Keratinocyte (primary cell): ENCODE data around the gene DLK2. TPM values are rescaled to one million over a fixed set of nuclear protein-coding genes. Genes with fewer than 3 reads are reported as not detected.
"Not testable (repeated sequence)": the region's sequence is repeated elsewhere in the genome, so short reads cannot be mapped to it uniquely, and the experiment has no call there.

Source experiments
- DNase-seq: peaks from one replicate; pipeline ENCODE4 v3.0.0-alpha.2; 2011; ENCODE audit warnings: low read depth, missing footprints, low spot score
- FAIRE-seq: peaks from 2 replicates; lab custom pipeline; 2011; peaks lifted over from hg19 to GRCh38; lab: Jason Lieb, UNC
- H2AFZ ChIP-seq: 2 replicates; pipeline ENCODE4 v1.6.0; 2012; ENCODE audit warnings: low read length, control low read depth, inconsistent platforms; ENCODE audit not compliant: control insufficient read depth
- H3K27ac ChIP-seq: 2 replicates; pipeline ENCODE4 v1.5.1; 2011; ENCODE audit warnings: low read length; ENCODE audit not compliant: control insufficient read depth, insufficient read depth
- H3K27me3 ChIP-seq: 3 replicates; pipeline ENCODE4 v1.6.0; 2011; ENCODE audit warnings: low read length; ENCODE audit not compliant: control insufficient read depth, insufficient read depth; ENCODE audit errors: extremely low read depth
- H3K36me3 ChIP-seq, 2 experiments: 2 replicates in 1 of 2; 3 replicates in 1 of 2; pipeline ENCODE4 v1.5.1; 2011; ENCODE audit warnings: low read length in 2 of 2, mild to moderate bottlenecking in 1 of 2; ENCODE audit not compliant: control insufficient read depth in 2 of 2, insufficient read depth in 2 of 2; ENCODE audit errors: extremely low read depth in 1 of 2
- H3K4me1 ChIP-seq: 3 replicates; pipeline ENCODE4 v1.5.1; 2011; ENCODE audit warnings: low read length; ENCODE audit not compliant: control insufficient read depth, insufficient read depth; ENCODE audit errors: extremely low read depth
- H3K4me2 ChIP-seq: 3 replicates; pipeline ENCODE4 v1.6.0; 2011; ENCODE audit warnings: low read depth, low read length; ENCODE audit not compliant: control insufficient read depth, insufficient read depth; ENCODE audit errors: extremely low read depth
- H3K4me3 ChIP-seq, 3 experiments: fragments of 200-600 bp in 1 of 3; sonication (generic) in 1 of 3; 2 replicates in 2 of 3; 3 replicates in 1 of 3; pipeline ENCODE4 v1.5.1; 2011 to 2016; ENCODE audit warnings: low read length in 3 of 3, mild to moderate bottlenecking in 3 of 3, control low read depth in 2 of 3, inconsistent platforms in 1 of 3, low read depth in 1 of 3, mixed read lengths in 1 of 3, mixed run types in 1 of 3, moderate library complexity in 1 of 3; ENCODE audit not compliant: control insufficient read depth in 2 of 3, insufficient read depth in 2 of 3; ENCODE audit errors: extremely low read depth in 1 of 3
- H3K79me2 ChIP-seq: 2 replicates; pipeline ENCODE4 v1.6.0; 2012; ENCODE audit warnings: low read length; ENCODE audit not compliant: control insufficient read depth, insufficient read depth
- H3K9ac ChIP-seq: 3 replicates; pipeline ENCODE4 v1.6.0; 2011; ENCODE audit warnings: low read length; ENCODE audit not compliant: control insufficient read depth, insufficient read depth; ENCODE audit errors: extremely low read depth
- H3K9me1 ChIP-seq: 3 replicates; pipeline ENCODE4 v1.6.0; 2011; ENCODE audit warnings: low read length; ENCODE audit not compliant: control insufficient read depth, insufficient read depth; ENCODE audit errors: extremely low read depth
- H3K9me3 ChIP-seq: 2 replicates; pipeline ENCODE4 v1.5.1; 2012; ENCODE audit warnings: low read depth, low read length; ENCODE audit not compliant: control insufficient read depth
- H4K20me1 ChIP-seq: 3 replicates; pipeline ENCODE4 v1.6.0; 2011; ENCODE audit warnings: low read length; ENCODE audit not compliant: control insufficient read depth, insufficient read depth; ENCODE audit errors: extremely low read depth
- EZH2 ChIP-seq: IDR thresholded peaks from one replicate; pipeline ENCODE4 v1.6.1; 2012; ENCODE audit warnings: inconsistent platforms, mild to moderate bottlenecking, low read length, moderate library complexity
- dilution Hi-C: fragments of 300-500 bp; cut with MboI; formaldehyde crosslinking; loops from one replicate; pipeline ENCODE4 v1.7.0; 2020; ENCODE audit warnings: low sequenced_read_pairs; ENCODE audit not compliant: extremely low pct_ligation_motif_present
- polyA plus RNA-seq, 5 experiments: library from polyadenylated mRNA; depleted of rRNA in 3 of 5; stranded (reverse) in 3 of 5; stranded (forward) in 1 of 5; unstranded in 1 of 5; fragments of >200 nt; gene quantifications; 1 replicate in 1 of 5; 2 replicates in 3 of 5; 3 replicates in 1 of 5; pipeline versions ENCODE4 v1.2.1 to v1.2.3, GENCODE V29; 2011 to 2012; ENCODE audit warnings: missing spikeins in 2 of 5, low read depth in 1 of 5, low replicate concordance in 1 of 5
- TF ChIP-seq, protein P1 (sequence below), 3 experiments: IDR thresholded peaks in 1 of 3; conservative IDR thresholded peaks in 1 of 3; optimal IDR thresholded peaks in 1 of 3; 2 replicates in 2 of 3; 3 replicates in 1 of 3; pipeline versions ENCODE3 to v1.5.1; 2011; ENCODE audit warnings: low read length in 3 of 3, mild to moderate bottlenecking in 3 of 3, moderate library complexity in 2 of 3, control low read depth in 1 of 3, inconsistent platforms in 1 of 3; ENCODE audit not compliant: insufficient read depth in 2 of 3; ENCODE audit errors: extremely low read depth in 1 of 3

The DLK2 gene
- polyA plus RNA-seq, 1 donor (not counting 4 experiments of a cell fraction or from before 2014, with no cell fraction given) = 19.8 TPM

DNA sequence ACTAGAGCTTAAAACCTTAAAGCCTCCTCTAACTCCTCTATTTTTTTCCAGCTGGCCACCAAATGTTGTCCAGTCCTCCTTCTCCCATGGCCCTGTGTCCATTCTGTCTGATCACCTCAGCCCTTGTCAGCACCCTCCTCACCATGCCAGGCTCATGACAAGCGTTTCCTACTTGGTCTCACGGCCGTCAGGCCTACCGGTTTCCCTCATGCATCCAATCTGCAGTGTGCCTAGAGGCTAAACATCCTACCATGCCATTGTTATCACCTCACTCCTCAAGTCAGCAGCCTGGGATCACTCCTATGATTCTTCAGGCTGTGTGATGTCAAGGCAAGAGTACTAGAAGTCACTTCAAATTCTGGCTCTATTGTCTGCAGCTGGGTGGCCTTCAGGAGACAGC lies 12.4 kb upstream of the DLK2 start:
- Histone ChIP-seq H3K9ac (no peak overlapping the region), H3K4me3 (no peak overlapping the region), H3K9me1 (no peaks in the 10 kb centered on the region), H3K9me3 (no peaks in the 10 kb centered on the region), H4K20me1 (no peaks in the 10 kb centered on the region), H3K36me3 (no peaks in the 10 kb centered on the region), H3K27ac (no peak overlapping the region), H2AFZ (no peak overlapping the region), H3K79me2 (no peaks in the 10 kb centered on the region), H3K27me3 (no peaks in the 10 kb centered on the region), H3K4me2 (no peak overlapping the region), H3K4me1 (peaks cover 29% of the 10 kb centered on the region)
- dilution Hi-C loops = no loop called here
- DNase-seq (no peak), FAIRE-seq (no peak)
- TF ChIP-seq EZH2 = no peak
- TF ChIP-seq, protein P1, sequence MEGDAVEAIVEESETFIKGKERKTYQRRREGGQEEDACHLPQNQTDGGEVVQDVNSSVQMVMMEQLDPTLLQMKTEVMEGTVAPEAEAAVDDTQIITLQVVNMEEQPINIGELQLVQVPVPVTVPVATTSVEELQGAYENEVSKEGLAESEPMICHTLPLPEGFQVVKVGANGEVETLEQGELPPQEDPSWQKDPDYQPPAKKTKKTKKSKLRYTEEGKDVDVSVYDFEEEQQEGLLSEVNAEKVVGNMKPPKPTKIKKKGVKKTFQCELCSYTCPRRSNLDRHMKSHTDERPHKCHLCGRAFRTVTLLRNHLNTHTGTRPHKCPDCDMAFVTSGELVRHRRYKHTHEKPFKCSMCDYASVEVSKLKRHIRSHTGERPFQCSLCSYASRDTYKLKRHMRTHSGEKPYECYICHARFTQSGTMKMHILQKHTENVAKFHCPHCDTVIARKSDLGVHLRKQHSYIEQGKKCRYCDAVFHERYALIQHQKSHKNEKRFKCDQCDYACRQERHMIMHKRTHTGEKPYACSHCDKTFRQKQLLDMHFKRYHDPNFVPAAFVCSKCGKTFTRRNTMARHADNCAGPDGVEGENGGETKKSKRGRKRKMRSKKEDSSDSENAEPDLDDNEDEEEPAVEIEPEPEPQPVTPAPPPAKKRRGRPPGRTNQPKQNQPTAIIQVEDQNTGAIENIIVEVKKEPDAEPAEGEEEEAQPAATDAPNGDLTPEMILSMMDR (optimal IDR thresholded peaks at IDR 0.05 in 1 of 3, IDR thresholded peaks at IDR 0.05 in 1 of 3, conservative IDR thresholded peaks at IDR 0.05 in 1 of 3; ENCODE audit: extremely low read depth in 1 of 3, insufficient read depth in 2 of 3, low read length in 3 of 3) = no peak

DNA sequence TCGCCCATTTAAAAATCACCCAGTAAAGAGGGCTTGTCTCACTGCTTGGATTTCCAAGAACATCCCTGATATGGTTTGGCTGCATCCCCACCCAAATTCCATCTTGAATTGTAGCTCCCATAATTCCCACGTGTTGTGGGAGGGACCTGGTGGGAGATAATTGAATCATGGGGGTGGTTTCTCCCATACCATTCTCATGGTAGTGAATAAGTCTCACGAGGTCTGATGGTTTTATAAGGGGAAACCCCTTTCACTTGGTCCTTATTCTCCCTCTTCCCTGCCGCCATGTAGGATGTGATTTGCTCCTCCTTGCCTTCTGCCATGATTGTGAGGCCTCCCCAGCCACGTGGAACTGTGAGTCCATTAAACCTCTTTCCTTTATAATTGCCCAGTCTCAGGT lies 11.9 kb upstream of the DLK2 start:
- H3K9ac ChIP-seq, H3K4me3 ChIP-seq, dilution Hi-C loops, H3K27ac ChIP-seq, H2AFZ ChIP-seq, H3K79me2 ChIP-seq, H3K9me1 ChIP-seq, H3K9me3 ChIP-seq, H4K20me1 ChIP-seq, DNase-seq, H3K27me3 ChIP-seq, H3K36me3 ChIP-seq, FAIRE-seq: not testable (repeated sequence)
- Histone ChIP-seq H3K4me2 (peak overlapping the region; percentile 6), H3K4me1 (peaks cover 29% of the 10 kb centered on the region)

DNA sequence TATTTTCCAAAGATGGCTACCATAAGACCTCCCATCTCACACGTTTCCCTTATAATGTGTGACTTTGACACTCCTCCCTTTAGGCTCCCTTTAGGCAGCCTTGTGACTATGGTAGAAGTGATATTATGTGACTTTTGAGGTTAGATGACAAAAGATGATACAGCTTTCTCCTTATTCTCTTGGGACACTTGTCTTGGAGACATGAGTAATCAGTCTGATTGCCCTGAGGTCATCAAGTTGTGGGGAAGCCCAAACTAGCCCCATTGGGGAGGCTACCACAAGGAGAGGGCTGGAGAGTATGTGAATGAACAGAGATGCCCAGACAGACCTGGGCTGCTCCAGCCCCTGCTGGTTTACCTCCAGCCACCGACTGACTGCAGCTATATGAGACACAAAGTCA lies 10.6 kb upstream of the DLK2 start:
- no peaks in the 10 kb centered on the region for H3K36me3 ChIP-seq
- no peaks in the 10 kb centered on the region for H3K27me3 ChIP-seq
- H2AFZ ChIP-seq = no peak overlapping the region
- H3K79me2 ChIP-seq = no peaks in the 10 kb centered on the region
- no peaks in the 10 kb centered on the region for H3K9me3 ChIP-seq
- H3K4me1 ChIP-seq = peaks cover 29% of the 10 kb centered on the region
- no peaks in the 10 kb centered on the region for H3K9me1 ChIP-seq
- DNase-seq (peak; percentile 66), FAIRE-seq (no peak)
- no peak overlapping the region for H3K9ac ChIP-seq
- H4K20me1 ChIP-seq = no peaks in the 10 kb centered on the region
- dilution Hi-C loops = no loop called here
- TF ChIP-seq, protein P1 (optimal IDR thresholded peaks at IDR 0.05 in 1 of 3, IDR thresholded peaks at IDR 0.05 in 1 of 3, conservative IDR thresholded peaks at IDR 0.05 in 1 of 3; ENCODE audit: extremely low read depth in 1 of 3, insufficient read depth in 2 of 3, low read length in 3 of 3) = no peak
- TF ChIP-seq EZH2 = no peak
- no peak overlapping the region for H3K4me2 ChIP-seq
- H3K27ac ChIP-seq = no peak overlapping the region
- H3K4me3 ChIP-seq = no peak overlapping the region
